Progenitor cell of endocrine pancreas (in vitro differentiated cells): ENCODE results near the gene MARF1. TPM values are rescaled to one million over a fixed set of nuclear protein-coding genes. Genes with fewer than 3 reads are reported as not detected.
A peak's percentile ranks its signal among the peaks of the same experiment; 100 is the strongest.

ENCODE experiments used
- DNase-seq: peaks from one replicate; pipeline ENCODE4 v3.0.0; 2021; ENCODE audit warnings: low spot score; ENCODE audit not compliant: unreplicated experiment
- H3K27ac Mint-ChIP-seq: 2 replicates; pipeline ENCODE4 v1.8.0; 2021; ENCODE audit warnings: mild to moderate bottlenecking, moderate library complexity, mixed read lengths
- H3K27me3 Mint-ChIP-seq: 2 replicates; pipeline ENCODE4 v1.8.0; 2021; ENCODE audit warnings: mixed read lengths
- H3K36me3 Mint-ChIP-seq: 2 replicates; pipeline ENCODE4 v1.8.0; 2022; ENCODE audit warnings: mixed read lengths; ENCODE audit not compliant: insufficient read depth
- H3K4me1 Mint-ChIP-seq: 2 replicates; pipeline ENCODE4 v1.8.0; 2021; ENCODE audit warnings: low read depth, mixed read lengths
- H3K4me3 Mint-ChIP-seq: 2 replicates; pipeline ENCODE4 v1.8.0; 2021; ENCODE audit warnings: low read depth, mild to moderate bottlenecking, moderate library complexity, mixed read lengths
- H3K9me3 Mint-ChIP-seq: 2 replicates; pipeline ENCODE4 v1.8.0; 2021; ENCODE audit warnings: low read depth, mixed read lengths
- CTCF ChIP-seq: fragments of 200-600 bp; sonication (generic); IDR thresholded peaks from one replicate; pipeline ENCODE4 v1.5.0; 2021; ENCODE audit warnings: antibody characterized with exemption, mild to moderate bottlenecking; ENCODE audit not compliant: unreplicated experiment
- total RNA-seq: library from RNA; stranded (reverse); gene quantifications from 2 replicates; pipeline ENCODE4 v1.2.1, GENCODE V29; 2021

The MARF1 gene
- total RNA-seq, 1 donor from 2014 or later, result 71.9 TPM

- DNase-seq, result no peak
- Mint-ChIP-seq H3K4me1 (no peaks in the 10 kb centered on the region), H3K27me3 (no peaks in the 10 kb centered on the region), H3K4me3 (no peak overlapping the region), H3K27ac (peak overlapping the region; percentile 42), H3K9me3 (no peaks in the 10 kb centered on the region), H3K36me3 (peaks cover 41% of the 10 kb centered on the region)
- no peak for TF ChIP-seq CTCF
Observed at GRCh38 chr16:15618392-15618791, 24.6 kb downstream of the MARF1 start.

GRCh38 chr16:15617901-15618300 lies 25.1 kb downstream of the MARF1 start:
- H3K27ac Mint-ChIP-seq, result no peak overlapping the region
- no peak for TF ChIP-seq CTCF
- no peaks in the 10 kb centered on the region for H3K4me1 Mint-ChIP-seq
- H3K27me3 Mint-ChIP-seq, result no peaks in the 10 kb centered on the region
- no peaks in the 10 kb centered on the region for H3K9me3 Mint-ChIP-seq
- peaks cover 42% of the 10 kb centered on the region for H3K36me3 Mint-ChIP-seq
- no peak overlapping the region for H3K4me3 Mint-ChIP-seq
- DNase-seq, result no peak

- no peak for TF ChIP-seq CTCF
- no peaks in the 10 kb centered on the region for H3K27me3 Mint-ChIP-seq
Observed at GRCh38 chr16:15616475-15617165, 26.3 kb downstream of the MARF1 start.

GRCh38 chr16:15616012-15616411 lies 26.9 kb downstream of the MARF1 start:
- Mint-ChIP-seq H3K9me3 (no peaks in the 10 kb centered on the region), H3K4me3 (no peak overlapping the region), H3K36me3 (peaks cover 47% of the 10 kb centered on the region), H3K27me3 (no peaks in the 10 kb centered on the region), H3K4me1 (no peaks in the 10 kb centered on the region), H3K27ac (no peak overlapping the region)
- no peak for TF ChIP-seq CTCF
- DNase-seq, result no peak

More at GRCh38 chr16:15616475-15617165, 26.3 kb downstream of the MARF1 start:
- Mint-ChIP-seq H3K4me1 (no peaks in the 10 kb centered on the region), H3K36me3 (peaks cover 47% of the 10 kb centered on the region), H3K27ac (no peak overlapping the region), H3K4me3 (no peak overlapping the region), H3K9me3 (no peaks in the 10 kb centered on the region)
- DNase-seq, result no peak

GRCh38 chr16:15613676-15614075 lies 29.3 kb downstream of the MARF1 start:
- TF ChIP-seq CTCF, result no peak

More at GRCh38 chr16:15613676-15614075, 29.3 kb downstream of the MARF1 start:
- Mint-ChIP-seq H3K4me3 (no peak overlapping the region), H3K27me3 (no peaks in the 10 kb centered on the region), H3K9me3 (no peaks in the 10 kb centered on the region), H3K27ac (no peak overlapping the region), H3K4me1 (no peaks in the 10 kb centered on the region), H3K36me3 (peaks cover 50% of the 10 kb centered on the region)
- no peak for DNase-seq
